DOHH2 (cell line): ENCODE measurements around the gene KLK12.

Source experiments
- H3F3A ChIP-seq: fragments of 200-600 bp; sonication (generic), shearing (Covaris generic); 2 replicates; pipeline ENCODE4 v1.6.0; 2016; ENCODE audit warnings: antibody characterized with exemption, mild to moderate bottlenecking; ENCODE audit not compliant: control insufficient read depth, insufficient read depth
- H3K27ac ChIP-seq: fragments of 200-600 bp; sonication (generic); 2 replicates; pipeline ENCODE4 v1.5.1; 2014; ENCODE audit warnings: low read depth, mild to moderate bottlenecking, low read length, moderate library complexity
- H3K27me3 ChIP-seq: fragments of 200-600 bp; sonication (generic); 2 replicates; pipeline ENCODE4 v1.6.1; 2014; ENCODE audit warnings: mild to moderate bottlenecking, low read length, mixed read lengths; ENCODE audit not compliant: control insufficient read depth
- H3K36me3 ChIP-seq: fragments of 200-600 bp; sonication (generic); 2 replicates; pipeline ENCODE4 v1.6.1; 2014; ENCODE audit warnings: mild to moderate bottlenecking, low read length, moderate library complexity, mixed read lengths; ENCODE audit not compliant: control insufficient read depth
- H3K4me1 ChIP-seq: fragments of 200-600 bp; sonication (generic); 2 replicates; pipeline ENCODE4 v1.6.1; 2014; ENCODE audit warnings: mild to moderate bottlenecking, low read length, mixed read lengths; ENCODE audit not compliant: control insufficient read depth
- H3K4me2 ChIP-seq: fragments of 200-600 bp; sonication (generic); 2 replicates; pipeline ENCODE4 v1.6.0; 2014; ENCODE audit warnings: mild to moderate bottlenecking, low read length, moderate library complexity
- H3K4me3 ChIP-seq: fragments of 200-600 bp; sonication (generic); 2 replicates; pipeline ENCODE4 v1.5.1; 2014; ENCODE audit warnings: mild to moderate bottlenecking, low read length, mixed read lengths
- H3K79me2 ChIP-seq: fragments of 200-600 bp; sonication (generic); 2 replicates; pipeline ENCODE4 v1.6.1; 2014; ENCODE audit warnings: mild to moderate bottlenecking, low read length, mixed read lengths; ENCODE audit not compliant: control insufficient read depth
- H3K9me2 ChIP-seq: fragments of 200-600 bp; sonication (generic); replicated peaks from 2 replicates; pipeline ENCODE4 v1.6.1; 2014; ENCODE audit warnings: mild to moderate bottlenecking, low read length, mixed read lengths; ENCODE audit not compliant: control insufficient read depth
- H3K9me3 ChIP-seq: fragments of 200-600 bp; sonication (generic); 2 replicates; pipeline ENCODE4 v1.6.1; 2014; ENCODE audit warnings: antibody characterized with exemption, low read length, mixed read lengths; ENCODE audit not compliant: control insufficient read depth, insufficient read depth
- H4K20me1 ChIP-seq: fragments of 200-600 bp; sonication (generic); 2 replicates; pipeline ENCODE4 v1.6.0; 2014; ENCODE audit warnings: low read depth, mild to moderate bottlenecking, antibody characterized with exemption, low read length, moderate library complexity; ENCODE audit not compliant: control insufficient read depth, insufficient read depth
- EZH2phosphoT487 ChIP-seq: fragments of 200-600 bp; sonication (generic); IDR thresholded peaks from 2 replicates; pipeline ENCODE4 v1.6.1; 2017; ENCODE audit warnings: borderline replicate concordance, mild to moderate bottlenecking, antibody characterized with exemption, low read length, moderate library complexity, mixed read lengths
- TF ChIP-seq, protein P1 (sequence below): fragments of 200-600 bp; sonication (generic); IDR thresholded peaks from one replicate; pipeline ENCODE4 v1.5.1; 2014; ENCODE audit warnings: antibody characterized with exemption, mild to moderate bottlenecking, low read depth, low read length; ENCODE audit not compliant: poor library complexity, severe bottlenecking

The KLK12 gene

DNA sequence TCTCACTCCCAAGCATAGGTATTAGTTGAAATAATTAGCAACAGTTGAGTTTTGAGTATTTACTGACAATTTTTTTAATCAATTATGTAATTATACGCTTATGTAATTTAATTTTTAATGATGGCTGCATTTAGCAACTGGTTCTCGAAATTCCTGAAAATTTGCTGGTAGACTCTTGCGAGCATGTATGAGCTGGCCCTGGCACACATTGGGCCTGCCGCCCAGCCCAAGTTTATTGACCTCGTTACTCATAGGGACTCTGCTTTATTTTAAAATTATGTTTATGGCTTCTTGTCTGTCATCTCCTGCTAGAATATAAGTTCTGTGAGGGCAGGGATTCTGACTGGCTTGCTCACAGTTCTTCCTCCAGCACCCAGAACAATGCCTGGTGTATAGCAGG lies 41.2 kb upstream of the KLK12 start:
- Histone ChIP-seq H4K20me1 (no peaks in the 10 kb centered on the region), H3K4me1 (no peaks in the 10 kb centered on the region), H3K27me3 (no peaks in the 10 kb centered on the region), H3K79me2 (no peaks in the 10 kb centered on the region), H3K4me3 (no peak overlapping the region), H3K4me2 (no peak overlapping the region), H3K9me2 (no peaks in the 10 kb centered on the region), H3K9me3 (peaks cover 12% of the 10 kb centered on the region; the same call in 1 of the 2 replicates), H3K36me3 (no peaks in the 10 kb centered on the region), H3F3A (no peaks in the 10 kb centered on the region), H3K27ac (no peak overlapping the region)
- TF ChIP-seq, protein P1, sequence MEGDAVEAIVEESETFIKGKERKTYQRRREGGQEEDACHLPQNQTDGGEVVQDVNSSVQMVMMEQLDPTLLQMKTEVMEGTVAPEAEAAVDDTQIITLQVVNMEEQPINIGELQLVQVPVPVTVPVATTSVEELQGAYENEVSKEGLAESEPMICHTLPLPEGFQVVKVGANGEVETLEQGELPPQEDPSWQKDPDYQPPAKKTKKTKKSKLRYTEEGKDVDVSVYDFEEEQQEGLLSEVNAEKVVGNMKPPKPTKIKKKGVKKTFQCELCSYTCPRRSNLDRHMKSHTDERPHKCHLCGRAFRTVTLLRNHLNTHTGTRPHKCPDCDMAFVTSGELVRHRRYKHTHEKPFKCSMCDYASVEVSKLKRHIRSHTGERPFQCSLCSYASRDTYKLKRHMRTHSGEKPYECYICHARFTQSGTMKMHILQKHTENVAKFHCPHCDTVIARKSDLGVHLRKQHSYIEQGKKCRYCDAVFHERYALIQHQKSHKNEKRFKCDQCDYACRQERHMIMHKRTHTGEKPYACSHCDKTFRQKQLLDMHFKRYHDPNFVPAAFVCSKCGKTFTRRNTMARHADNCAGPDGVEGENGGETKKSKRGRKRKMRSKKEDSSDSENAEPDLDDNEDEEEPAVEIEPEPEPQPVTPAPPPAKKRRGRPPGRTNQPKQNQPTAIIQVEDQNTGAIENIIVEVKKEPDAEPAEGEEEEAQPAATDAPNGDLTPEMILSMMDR: no peak
- TF ChIP-seq EZH2phosphoT487: no peak

DNA sequence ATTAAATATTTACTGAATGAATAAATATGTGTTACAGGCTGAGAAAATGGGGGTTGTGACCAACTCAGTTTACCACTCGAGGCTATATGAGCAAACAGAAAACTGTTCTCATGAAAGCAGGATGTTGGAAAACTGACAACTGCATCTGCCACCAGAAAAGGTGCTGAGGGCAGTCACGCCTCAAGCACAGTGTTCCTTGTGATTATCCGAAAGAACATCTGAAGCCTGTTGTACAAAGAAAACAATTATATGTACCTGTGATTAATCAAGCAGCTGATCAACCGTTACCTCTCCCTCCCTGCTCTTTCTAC lies 36.2 kb upstream of the KLK12 start:
- Histone ChIP-seq H3K4me2 (no peak overlapping the region), H3K27me3 (0 out of 2 replicates have a peak, but pooled peaks cover 7% of the 10 kb centered on the region), H3K4me3 (no peak overlapping the region), H3K4me1 (no peaks in the 10 kb centered on the region), H3K27ac (no peak overlapping the region), H3K9me2 (no peaks in the 10 kb centered on the region), H3K36me3 (no peaks in the 10 kb centered on the region), H4K20me1 (no peaks in the 10 kb centered on the region), H3K9me3 (peaks cover 12% of the 10 kb centered on the region; the same call in 1 of the 2 replicates), H3K79me2 (no peaks in the 10 kb centered on the region), H3F3A (no peaks in the 10 kb centered on the region)
- TF ChIP-seq, protein P1: no peak
- no peak for TF ChIP-seq EZH2phosphoT487

DNA sequence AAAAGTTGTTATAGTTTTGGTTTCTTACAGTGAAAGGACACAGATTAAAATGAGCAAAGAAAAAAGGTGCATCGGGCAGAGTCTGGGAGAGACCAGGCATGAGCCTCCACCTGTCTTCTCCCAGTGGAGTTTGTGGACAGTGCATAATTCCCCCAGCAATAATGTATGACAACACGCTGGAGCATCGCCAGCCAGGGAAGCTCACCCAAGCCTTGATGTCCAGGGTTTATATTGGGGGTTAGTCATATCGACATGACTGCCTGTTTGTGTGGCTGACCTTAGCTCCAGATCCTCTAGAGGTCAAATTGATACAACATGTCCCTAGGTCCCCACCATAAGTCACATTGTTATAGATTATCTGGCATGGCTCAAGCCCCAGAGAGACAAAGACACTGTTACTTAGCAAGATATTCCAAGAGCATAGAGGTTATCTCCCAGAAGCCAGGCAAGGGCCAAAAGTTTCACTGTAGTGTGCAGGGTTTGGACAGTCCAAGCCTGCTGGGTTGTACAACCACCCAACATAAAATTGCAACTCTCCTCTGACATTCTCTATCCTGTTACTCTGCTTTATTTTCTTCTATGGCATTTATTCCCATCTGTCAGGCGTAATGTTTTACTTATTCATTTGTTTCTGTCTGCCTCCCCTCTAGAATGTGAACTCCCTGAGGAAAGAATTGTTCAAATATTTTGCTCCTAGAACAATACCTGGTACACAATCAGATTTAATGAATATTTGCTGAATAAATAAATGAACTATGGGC lies 35.7 kb upstream of the KLK12 start:
- Histone ChIP-seq H3K9me3 (peaks cover 12% of the 10 kb centered on the region; the same call in 1 of the 2 replicates), H3K4me2 (no peak overlapping the region), H3K4me3 (no peak overlapping the region)

More for the DNA sequence above, 35.7 kb upstream of the KLK12 start:
- Histone ChIP-seq H3K27me3 (0 out of 2 replicates have a peak, but pooled peaks cover 7% of the 10 kb centered on the region), H3K36me3 (no peaks in the 10 kb centered on the region), H3F3A (no peaks in the 10 kb centered on the region), H3K4me1 (no peaks in the 10 kb centered on the region), H3K9me2 (no peaks in the 10 kb centered on the region), H3K79me2 (no peaks in the 10 kb centered on the region), H4K20me1 (no peaks in the 10 kb centered on the region), H3K27ac (no peak overlapping the region)
- TF ChIP-seq, protein P1: no peak
- TF ChIP-seq EZH2phosphoT487: no peak
